Measurements from ENCODE around the gene RHOC.
"Not testable (repeated sequence)": the region's sequence is repeated elsewhere in the genome, so short reads cannot be mapped to it uniquely, and the experiment has no call there.

Gene RHOC

DNA sequence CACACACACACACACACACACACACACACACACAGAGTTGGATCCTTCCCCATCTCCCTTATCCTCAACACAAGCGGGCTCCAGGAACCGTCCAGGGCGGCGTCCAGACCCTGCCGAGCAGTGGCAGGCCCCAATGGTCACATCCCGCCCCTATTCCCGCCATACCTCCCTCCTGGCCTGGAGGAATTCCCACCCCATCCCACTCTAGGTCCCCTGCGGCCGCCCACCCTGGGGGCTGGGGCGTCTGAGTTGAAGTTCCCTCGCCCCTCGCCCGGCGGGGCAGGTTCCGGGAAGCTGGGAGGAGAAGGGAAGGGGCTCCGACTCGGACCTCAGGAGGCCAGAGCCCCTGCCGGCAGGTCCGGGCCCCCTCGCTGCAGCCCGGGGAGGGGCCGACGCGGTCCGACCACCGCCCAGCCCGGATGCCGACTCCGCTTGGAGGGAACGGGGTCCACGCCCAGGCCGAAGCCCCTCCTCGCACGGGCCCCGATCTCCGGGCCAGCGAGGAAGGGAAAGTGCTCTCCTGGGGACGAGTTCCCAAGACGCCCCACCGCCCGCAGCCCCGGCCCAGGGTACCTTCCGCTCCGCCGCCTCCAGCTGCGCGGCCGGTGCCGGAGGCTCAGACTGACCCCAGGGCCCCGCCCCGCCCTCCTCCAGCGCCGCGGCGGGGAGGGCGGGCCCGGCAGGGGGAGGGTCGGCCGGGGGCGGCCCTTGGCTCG lies at the start of gene RHOC:
Gene RHOC (minus strand): TSS at position 623 of the 716 bp plus-strand sequence. CDS start 3,328 bp downstream, outside the sequence.
- DNase-seq, result peak; percentile 48 to 67

GRCh38 chr1:112754116-112754628 lies 47.2 kb upstream of the RHOC start:
- no peak for DNase-seq

GRCh38 chr1:112748396-112748795 lies 41.5 kb upstream of the RHOC start:
- no peak for DNase-seq

- DNase-seq, result no peak
These were observed 37.2 kb upstream of the RHOC start for GRCh38 chr1:112744009-112744578.

GRCh38 chr1:112743174-112744008 lies 36.5 kb upstream of the RHOC start:
- no peak for DNase-seq

- DNase-seq, result peak in 1 of 2 experiments; percentile 7
These were observed 30.6 kb upstream of the RHOC start for GRCh38 chr1:112737573-112737972.

DNA sequence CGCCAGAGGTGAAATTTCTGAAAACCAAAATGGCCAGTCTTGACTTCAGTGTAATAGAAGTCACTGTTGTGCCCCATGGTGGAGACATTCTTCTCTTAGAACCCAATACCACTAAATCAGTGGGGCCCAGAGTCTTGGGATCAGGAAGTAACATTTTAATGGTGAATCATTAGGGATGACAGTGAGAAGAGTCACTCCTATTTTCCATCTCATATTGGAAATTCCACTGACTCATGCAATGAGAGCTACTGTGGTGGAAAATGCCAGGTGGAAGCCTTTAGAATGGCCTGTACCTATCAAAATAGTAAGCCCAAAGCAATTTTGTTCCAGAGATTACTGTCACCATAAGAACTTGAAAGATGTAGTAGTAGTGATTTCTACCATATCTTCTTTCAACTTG lies 28.8 kb upstream of the RHOC start:
- DNase-seq, result no peak

- DNase-seq, result no peak
These were observed 24.5 kb upstream of the RHOC start for GRCh38 chr1:112731451-112731850.

DNA sequence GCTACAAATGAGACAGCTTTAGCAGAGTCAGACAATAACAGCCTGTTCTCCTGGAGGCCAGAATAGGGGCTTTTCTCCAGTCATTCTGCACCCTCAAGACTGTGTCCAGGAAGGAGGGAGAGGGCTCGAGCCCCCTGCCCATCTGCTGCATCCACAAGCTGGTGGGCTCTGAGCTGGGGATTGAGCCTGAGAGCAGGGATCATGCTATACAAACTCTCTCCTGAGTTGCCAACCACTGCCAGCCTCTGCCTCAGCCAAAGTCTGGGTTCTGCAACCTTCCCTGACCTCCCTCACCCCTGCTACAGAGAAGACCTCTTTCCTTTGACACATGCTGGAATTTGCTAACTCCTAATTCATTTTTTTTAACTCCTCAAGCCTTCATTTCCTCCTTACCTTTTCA lies 23.0 kb upstream of the RHOC start:
- no peak for DNase-seq

DNA sequence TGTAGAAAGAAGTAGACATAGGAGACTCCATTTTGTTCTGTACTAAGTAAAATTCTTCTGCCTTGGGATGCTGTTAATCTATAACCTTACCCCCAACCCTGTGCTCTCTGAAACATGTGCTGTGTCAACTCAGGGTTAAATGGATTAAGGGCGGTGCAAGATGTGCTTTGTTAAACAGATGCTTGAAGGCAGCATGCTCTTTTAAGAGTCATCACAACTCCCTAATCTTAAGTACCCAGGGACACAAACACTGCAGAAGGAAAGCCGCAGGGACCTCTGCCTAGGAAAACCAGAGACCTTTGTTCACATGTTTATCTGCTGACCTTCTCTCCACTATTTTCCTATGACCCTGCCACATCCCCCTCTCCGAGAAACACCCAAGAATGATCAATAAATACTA lies 22.1 kb upstream of the RHOC start:
- not testable (repeated sequence) for DNase-seq

GRCh38 chr1:112728306-112728971 lies 21.5 kb upstream of the RHOC start:
- DNase-seq, result not testable (repeated sequence)

DNA sequence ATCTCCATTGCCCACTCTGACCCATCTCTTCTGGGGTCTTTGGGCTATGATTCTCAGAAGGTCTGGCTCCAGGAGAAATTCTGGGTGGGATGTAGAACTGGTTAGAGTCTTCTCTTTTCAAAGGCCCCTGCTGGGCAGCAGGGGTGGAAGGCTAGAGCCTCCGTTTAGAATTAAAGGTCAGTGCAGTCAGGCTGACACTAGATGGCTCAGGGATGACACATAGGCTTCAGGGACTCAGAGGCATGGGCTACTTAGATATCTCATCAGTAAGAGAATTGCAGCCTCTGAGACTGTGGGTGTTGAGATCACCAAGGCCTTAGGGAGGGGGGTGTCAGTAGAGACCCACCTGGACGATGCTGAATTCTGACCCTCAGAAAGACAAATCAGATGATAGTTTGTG lies 20.8 kb upstream of the RHOC start:
- DNase-seq, result no peak

DNA sequence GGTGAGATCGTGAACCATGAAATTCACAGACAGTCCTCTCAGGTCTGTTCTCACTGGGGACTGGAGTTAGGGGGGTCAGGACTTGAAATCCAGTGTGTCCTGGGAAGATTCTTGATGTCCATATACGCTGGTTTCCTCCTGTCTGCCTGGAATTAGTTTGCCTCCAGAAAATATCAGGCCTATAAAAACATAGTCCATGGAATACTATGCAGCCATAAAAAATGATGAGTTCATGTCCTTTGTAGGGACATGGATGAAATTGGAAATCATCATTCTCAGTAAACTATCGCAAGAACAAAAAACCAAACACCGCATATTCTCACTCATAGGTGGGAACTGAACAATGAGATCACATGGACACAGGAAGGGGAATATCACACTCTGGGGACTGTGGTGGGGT lies 17.3 kb upstream of the RHOC start:
- not testable (repeated sequence) for DNase-seq

- no peak for DNase-seq
These were observed 16.5 kb upstream of the RHOC start for GRCh38 chr1:112723511-112723839.

DNA sequence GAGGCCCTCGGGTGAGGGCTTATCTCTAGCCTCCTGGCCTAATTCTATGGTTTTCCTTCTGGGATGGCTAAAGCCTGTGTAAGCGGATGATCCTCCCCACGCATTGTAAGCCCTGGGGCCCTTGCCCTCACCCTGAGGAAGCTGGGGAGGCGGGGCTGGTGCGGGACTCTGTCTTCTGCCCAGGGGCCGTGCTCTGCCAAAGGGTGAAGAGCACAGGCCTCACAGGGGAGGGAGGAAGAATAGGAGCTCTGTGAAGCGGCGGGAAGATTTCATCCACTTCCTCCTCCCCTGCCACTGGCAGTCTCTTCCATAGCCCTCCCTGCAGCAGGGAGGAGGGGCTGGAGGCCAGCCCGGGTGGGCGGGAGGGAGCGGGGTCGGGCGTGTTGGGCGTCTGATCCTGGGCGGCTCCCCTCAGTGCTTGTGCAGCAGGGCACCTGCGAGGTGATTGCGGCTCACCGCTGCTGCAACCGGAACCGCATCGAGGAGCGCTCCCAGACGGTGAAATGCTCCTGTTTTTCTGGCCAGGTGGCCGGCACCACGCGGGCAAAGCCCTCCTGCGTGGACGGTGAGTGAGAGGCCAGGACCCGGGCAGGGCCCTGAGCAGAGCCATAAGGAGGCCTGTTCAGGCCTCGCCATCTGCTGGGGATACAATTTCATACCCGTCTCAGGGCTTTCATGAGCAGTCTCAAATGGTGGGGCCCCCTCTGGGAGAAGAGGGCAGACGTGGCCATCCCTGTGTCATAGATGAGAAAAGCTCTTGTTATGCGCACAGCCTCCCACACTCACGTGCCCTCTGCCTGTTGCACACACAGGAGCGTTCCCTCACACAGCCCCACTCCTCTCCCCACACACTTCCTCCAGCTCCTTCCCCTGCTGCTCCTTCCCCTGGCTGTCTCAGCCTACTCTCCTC lies 15.9 kb upstream of the RHOC start:
- no peak for DNase-seq

- no peak for DNase-seq
These were observed 15.1 kb upstream of the RHOC start for GRCh38 chr1:112721966-112722524.

- DNase-seq, result not testable (repeated sequence)
These were observed 14.4 kb upstream of the RHOC start for GRCh38 chr1:112721294-112721693.

DNA sequence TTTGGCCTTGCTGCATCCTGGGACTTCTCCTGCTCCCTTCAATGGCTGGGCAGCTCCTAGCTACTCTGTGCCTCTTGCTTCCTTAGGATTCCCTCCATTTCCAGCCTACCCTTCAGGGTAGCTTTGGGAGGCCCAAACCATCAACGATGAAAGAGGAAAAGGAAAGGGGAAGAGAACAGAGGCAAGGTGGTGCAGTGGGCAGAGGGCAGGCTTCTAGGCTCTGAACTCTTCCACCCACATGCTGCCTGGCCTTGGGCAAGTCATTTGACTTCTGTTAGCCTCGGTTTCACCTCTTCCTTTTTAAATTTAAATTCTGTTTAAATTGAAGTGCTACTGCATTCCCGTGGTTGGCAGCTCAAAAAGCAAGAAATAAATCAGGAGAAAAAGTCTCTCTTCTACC lies 13.9 kb upstream of the RHOC start:
- DNase-seq, result no peak

DNA sequence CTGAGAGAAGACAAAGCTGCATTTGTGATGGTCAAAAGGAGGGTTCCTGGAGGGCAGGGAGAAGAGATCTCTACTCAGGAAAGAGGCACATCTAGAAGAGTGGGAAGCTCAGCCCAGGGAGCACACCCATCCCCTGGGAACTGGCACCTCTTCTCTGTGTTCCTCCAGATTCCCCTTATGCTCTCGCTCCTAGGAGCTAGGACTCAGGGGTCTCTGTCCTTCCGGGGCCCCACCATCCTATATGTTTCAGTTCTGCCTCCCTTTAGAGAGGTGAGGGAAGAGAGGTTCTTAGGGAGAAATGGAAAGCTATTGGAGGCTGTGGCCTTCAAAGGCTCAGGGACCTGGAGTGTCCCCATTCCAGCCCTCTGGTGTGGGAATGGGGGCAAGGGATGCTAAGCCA lies 12.8 kb upstream of the RHOC start:
- DNase-seq, result no peak

GRCh38 chr1:112718691-112719418 lies 11.9 kb upstream of the RHOC start:
- DNase-seq, result peak; percentile 25 to 67

- DNase-seq, result no peak
These were observed 10.4 kb upstream of the RHOC start for GRCh38 chr1:112717263-112717873.

All from NCI-H1930 (cell line).